HepG2 (cell line): ENCODE results near the gene SLC16A7.

Source experiments
- CHD2 ChIP-seq: IDR thresholded peaks from 2 replicates; pipeline ENCODE4 v1.6.1; 2011; ENCODE audit warnings: low read depth, low read length, improper control_type of control experiment
- GATAD2A ChIP-seq: IDR thresholded peaks from 2 replicates; pipeline ENCODE4 v1.6.1; 2016
- PCBP2 ChIP-seq: fragments of 200-400 bp; formaldehyde crosslinking; optimal IDR thresholded peaks from 2 replicates; pipeline ENCODE3; 2018; ENCODE audit warnings: low read length, low read depth; ENCODE audit not compliant: poor library complexity, severe bottlenecking
- ZNF790 ChIP-seq: sonication (generic); formaldehyde crosslinking; IDR thresholded peaks from 2 replicates; pipeline ENCODE4 v1.8.0; 2022; ENCODE audit warnings: missing genetic modification reagents, mild to moderate bottlenecking, borderline replicate concordance
- TF ChIP-seq, protein P1 (sequence below): sonication (generic); formaldehyde crosslinking; conservative IDR thresholded peaks from 2 replicates; pipeline ENCODE4 v1.4.0; 2020; ENCODE audit warnings: missing genetic modification reagents
- TF ChIP-seq, protein P2 (sequence below): sonication (generic); formaldehyde crosslinking; IDR thresholded peaks from 2 replicates; pipeline ENCODE4 v1.5.0; 2020; ENCODE audit warnings: missing genetic modification reagents, mild to moderate bottlenecking, borderline replicate concordance

DNA sequence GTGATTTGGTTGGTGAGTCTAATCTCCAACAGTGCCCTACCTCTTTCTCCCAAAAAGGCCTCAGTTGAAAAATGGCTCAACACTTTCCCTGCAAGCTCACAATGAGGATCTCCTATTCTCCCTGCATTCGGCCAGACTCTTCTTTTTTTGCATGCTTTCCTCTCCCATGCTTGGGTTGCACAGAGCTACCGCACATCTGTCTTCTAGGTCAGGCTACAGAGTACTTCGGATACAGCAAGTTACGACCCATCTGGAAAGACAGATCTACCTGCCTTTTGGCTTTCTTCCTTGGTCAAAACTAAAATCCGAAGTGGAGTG is 305 bp upstream of the SLC16A7 start:
- TF ChIP-seq ZNF790 (CRISPR knock-in tag), result no peak
- no peak for TF ChIP-seq GATAD2A (CRISPR knock-in tag)
- TF ChIP-seq, protein P1, sequence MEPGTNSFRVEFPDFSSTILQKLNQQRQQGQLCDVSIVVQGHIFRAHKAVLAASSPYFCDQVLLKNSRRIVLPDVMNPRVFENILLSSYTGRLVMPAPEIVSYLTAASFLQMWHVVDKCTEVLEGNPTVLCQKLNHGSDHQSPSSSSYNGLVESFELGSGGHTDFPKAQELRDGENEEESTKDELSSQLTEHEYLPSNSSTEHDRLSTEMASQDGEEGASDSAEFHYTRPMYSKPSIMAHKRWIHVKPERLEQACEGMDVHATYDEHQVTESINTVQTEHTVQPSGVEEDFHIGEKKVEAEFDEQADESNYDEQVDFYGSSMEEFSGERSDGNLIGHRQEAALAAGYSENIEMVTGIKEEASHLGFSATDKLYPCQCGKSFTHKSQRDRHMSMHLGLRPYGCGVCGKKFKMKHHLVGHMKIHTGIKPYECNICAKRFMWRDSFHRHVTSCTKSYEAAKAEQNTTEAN, result no peak
- no peak for TF ChIP-seq PCBP2
- TF ChIP-seq CHD2, result no peak
- TF ChIP-seq, protein P2, sequence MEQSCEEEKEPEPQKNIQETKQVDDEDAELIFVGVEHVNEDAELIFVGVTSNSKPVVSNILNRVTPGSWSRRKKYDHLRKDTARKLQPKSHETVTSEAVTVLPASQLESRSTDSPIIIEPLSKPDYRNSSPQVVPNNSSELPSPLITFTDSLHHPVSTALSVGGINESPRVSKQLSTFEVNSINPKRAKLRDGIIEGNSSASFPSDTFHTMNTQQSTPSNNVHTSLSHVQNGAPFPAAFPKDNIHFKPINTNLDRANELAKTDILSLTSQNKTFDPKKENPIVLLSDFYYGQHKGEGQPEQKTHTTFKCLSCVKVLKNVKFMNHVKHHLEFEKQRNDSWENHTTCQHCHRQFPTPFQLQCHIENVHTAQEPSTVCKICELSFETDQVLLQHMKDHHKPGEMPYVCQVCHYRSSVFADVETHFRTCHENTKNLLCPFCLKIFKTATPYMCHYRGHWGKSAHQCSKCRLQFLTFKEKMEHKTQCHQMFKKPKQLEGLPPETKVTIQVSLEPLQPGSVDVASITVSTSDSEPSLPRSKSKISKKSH (CRISPR knock-in tag), result no peak
